HepG2 (cell line): ENCODE data around the gene PROC. TPM values are rescaled to one million over a fixed set of nuclear protein-coding genes. Genes with fewer than 3 reads are reported as not detected.
A peak's percentile ranks its signal among the peaks of the same experiment; 100 is the strongest.

Experiments
- BCL3 ChIP-seq: sonication (generic); formaldehyde crosslinking; IDR thresholded peaks from 2 replicates; pipeline ENCODE4 v1.5.1; 2020; ENCODE audit warnings: mild to moderate bottlenecking, missing genetic modification reagents, moderate library complexity
- FOXP1 ChIP-seq, 2 experiments: fragments of 450-650 bp in 1 of 2; IDR thresholded peaks; 2 replicates each; pipeline ENCODE4 v1.6.1; 2017 to 2018; ENCODE audit warnings: antibody characterized with exemption in 1 of 2
- HNRNPUL1 ChIP-seq: fragments of 200-400 bp; formaldehyde crosslinking; IDR thresholded peaks from 2 replicates; pipeline ENCODE4 v1.6.1; 2017; ENCODE audit warnings: low read depth, mild to moderate bottlenecking, low read length, moderate library complexity
- RCOR2 ChIP-seq: IDR thresholded peaks from 2 replicates; pipeline ENCODE4 v1.6.1; 2016; ENCODE audit warnings: missing biosample characterization, missing genetic modification reagents
- RFXANK ChIP-seq: IDR thresholded peaks from 2 replicates; pipeline ENCODE4 v1.6.1; 2016
- STAG1 ChIP-seq: sonication (generic); formaldehyde crosslinking; IDR thresholded peaks from 2 replicates; pipeline ENCODE4 v1.4.0; 2020; ENCODE audit warnings: missing genetic modification reagents
- ZNF136 ChIP-seq: sonication (generic); formaldehyde crosslinking; IDR thresholded peaks from 2 replicates; pipeline ENCODE4 v1.8.1; 2022; ENCODE audit warnings: low read depth, mild to moderate bottlenecking, moderate library complexity, missing genetic modification reagents
- ZNF567 ChIP-seq: sonication (generic); formaldehyde crosslinking; IDR thresholded peaks from 2 replicates; pipeline ENCODE4 v1.8.1; 2023; ENCODE audit warnings: mild to moderate bottlenecking, missing genetic modification reagents, borderline replicate concordance
- ZNF616 ChIP-seq: sonication (generic); formaldehyde crosslinking; IDR thresholded peaks from 2 replicates; pipeline ENCODE4 v1.5.0; 2020; ENCODE audit warnings: low read depth, mild to moderate bottlenecking, missing genetic modification reagents
- polyA plus RNA-seq, 8 experiments: library from polyadenylated mRNA; depleted of rRNA in 3 of 8; stranded (reverse) in 7 of 8; unstranded in 1 of 8; fragments of >200 nt; fragmentation: Illumina TruSeq in 4 of 8; extraction: Trizol in 4 of 8; gene quantifications; 2 replicates each; pipeline versions ENCODE4 v1.2.1 to v1.2.3, GENCODE V29; 2011 to 2016; ENCODE audit warnings: low read depth in 4 of 8, missing spikeins in 1 of 8, mixed read lengths in 1 of 8; ENCODE audit not compliant: insufficient read depth in 1 of 8
- total RNA-seq, 5 experiments: library from RNA; depleted of rRNA; stranded (reverse); fragments of >200 nt; fragmentation: Illumina TruSeq; extraction: Trizol; gene quantifications; 2 replicates each; pipeline ENCODE4 v1.2.3, GENCODE V29; 2016; ENCODE audit warnings: low read depth in 1 of 5
- TF ChIP-seq, protein P1 (sequence below): sonication (generic); formaldehyde crosslinking; IDR thresholded peaks from 2 replicates; pipeline ENCODE4 v1.4.0; 2020; ENCODE audit warnings: missing genetic modification reagents; ENCODE audit errors: not compliant biosample characterization
- TF ChIP-seq, protein P2 (sequence below): sonication (generic); formaldehyde crosslinking; IDR thresholded peaks from 2 replicates; pipeline ENCODE4; 2020; ENCODE audit warnings: missing genetic modification reagents, mild to moderate bottlenecking, borderline replicate concordance
- TF ChIP-seq, protein P3 (sequence below): sonication (generic); formaldehyde crosslinking; IDR thresholded peaks from 2 replicates; pipeline ENCODE4 v1.4.0; 2020; ENCODE audit warnings: mild to moderate bottlenecking, missing genetic modification reagents
- TF ChIP-seq, protein P4 (sequence below), 2 experiments: sonication (generic) in 1 of 2; formaldehyde crosslinking in 1 of 2; IDR thresholded peaks; 2 replicates each; pipeline versions ENCODE4 v1.4.0 to v1.6.1; 2016 to 2020; ENCODE audit warnings: borderline replicate concordance in 1 of 2, low read depth in 1 of 2, mild to moderate bottlenecking in 1 of 2, missing genetic modification reagents in 1 of 2

PROC gene
- total and polyA plus RNA-seq, 2 of the 13 experiments (the other 11 are each of a cell fraction or from before 2014, with no cell fraction given), result 134 to 185 TPM

GRCh38 chr2:127454595-127455565 lies 36.7 kb downstream of the PROC start (continued):
- TF ChIP-seq BCL3 (CRISPR knock-in tag) (peak; percentile 42; the same call in 1 of the 2 replicates), FOXP1 (IDR thresholded peaks at IDR 0.05) (peak; percentile 83), FOXP1 (CRISPR knock-in tag; IDR thresholded peaks at IDR 0.05) (peak; percentile 95), HNRNPUL1 (no peak), STAG1 (CRISPR knock-in tag) (peak; percentile 28; the same call in 1 of the 2 replicates), ZNF616 (CRISPR knock-in tag) (peak; percentile 54; the same call in 1 of the 2 replicates), ZNF136 (peak; percentile 92; the same call in 1 of the 2 replicates), RFXANK (CRISPR knock-in tag) (no peak), RCOR2 (CRISPR knock-in tag) (peak; percentile 89), ZNF567 (CRISPR knock-in tag) (no peak)
- TF ChIP-seq, protein P1, sequence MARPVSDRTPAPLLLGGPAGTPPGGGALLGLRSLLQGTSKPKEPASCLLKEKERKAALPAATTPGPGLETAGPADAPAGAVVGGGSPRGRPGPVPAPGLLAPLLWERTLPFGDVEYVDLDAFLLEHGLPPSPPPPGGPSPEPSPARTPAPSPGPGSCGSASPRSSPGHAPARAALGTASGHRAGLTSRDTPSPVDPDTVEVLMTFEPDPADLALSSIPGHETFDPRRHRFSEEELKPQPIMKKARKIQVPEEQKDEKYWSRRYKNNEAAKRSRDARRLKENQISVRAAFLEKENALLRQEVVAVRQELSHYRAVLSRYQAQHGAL (CRISPR knock-in tag), result peak; percentile 52
- TF ChIP-seq, protein P2, sequence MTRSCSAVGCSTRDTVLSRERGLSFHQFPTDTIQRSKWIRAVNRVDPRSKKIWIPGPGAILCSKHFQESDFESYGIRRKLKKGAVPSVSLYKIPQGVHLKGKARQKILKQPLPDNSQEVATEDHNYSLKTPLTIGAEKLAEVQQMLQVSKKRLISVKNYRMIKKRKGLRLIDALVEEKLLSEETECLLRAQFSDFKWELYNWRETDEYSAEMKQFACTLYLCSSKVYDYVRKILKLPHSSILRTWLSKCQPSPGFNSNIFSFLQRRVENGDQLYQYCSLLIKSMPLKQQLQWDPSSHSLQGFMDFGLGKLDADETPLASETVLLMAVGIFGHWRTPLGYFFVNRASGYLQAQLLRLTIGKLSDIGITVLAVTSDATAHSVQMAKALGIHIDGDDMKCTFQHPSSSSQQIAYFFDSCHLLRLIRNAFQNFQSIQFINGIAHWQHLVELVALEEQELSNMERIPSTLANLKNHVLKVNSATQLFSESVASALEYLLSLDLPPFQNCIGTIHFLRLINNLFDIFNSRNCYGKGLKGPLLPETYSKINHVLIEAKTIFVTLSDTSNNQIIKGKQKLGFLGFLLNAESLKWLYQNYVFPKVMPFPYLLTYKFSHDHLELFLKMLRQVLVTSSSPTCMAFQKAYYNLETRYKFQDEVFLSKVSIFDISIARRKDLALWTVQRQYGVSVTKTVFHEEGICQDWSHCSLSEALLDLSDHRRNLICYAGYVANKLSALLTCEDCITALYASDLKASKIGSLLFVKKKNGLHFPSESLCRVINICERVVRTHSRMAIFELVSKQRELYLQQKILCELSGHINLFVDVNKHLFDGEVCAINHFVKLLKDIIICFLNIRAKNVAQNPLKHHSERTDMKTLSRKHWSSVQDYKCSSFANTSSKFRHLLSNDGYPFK (CRISPR knock-in tag), result no peak; the same call in 1 of the 2 replicates
- TF ChIP-seq, protein P3, sequence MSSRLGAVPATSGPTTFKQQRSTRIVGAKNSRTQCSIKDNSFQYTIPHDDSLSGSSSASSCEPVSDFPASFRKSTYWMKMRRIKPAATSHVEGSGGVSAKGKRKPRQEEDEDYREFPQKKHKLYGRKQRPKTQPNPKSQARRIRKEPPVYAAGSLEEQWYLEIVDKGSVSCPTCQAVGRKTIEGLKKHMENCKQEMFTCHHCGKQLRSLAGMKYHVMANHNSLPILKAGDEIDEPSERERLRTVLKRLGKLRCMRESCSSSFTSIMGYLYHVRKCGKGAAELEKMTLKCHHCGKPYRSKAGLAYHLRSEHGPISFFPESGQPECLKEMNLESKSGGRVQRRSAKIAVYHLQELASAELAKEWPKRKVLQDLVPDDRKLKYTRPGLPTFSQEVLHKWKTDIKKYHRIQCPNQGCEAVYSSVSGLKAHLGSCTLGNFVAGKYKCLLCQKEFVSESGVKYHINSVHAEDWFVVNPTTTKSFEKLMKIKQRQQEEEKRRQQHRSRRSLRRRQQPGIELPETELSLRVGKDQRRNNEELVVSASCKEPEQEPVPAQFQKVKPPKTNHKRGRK, result no peak
- TF ChIP-seq, protein P4, sequence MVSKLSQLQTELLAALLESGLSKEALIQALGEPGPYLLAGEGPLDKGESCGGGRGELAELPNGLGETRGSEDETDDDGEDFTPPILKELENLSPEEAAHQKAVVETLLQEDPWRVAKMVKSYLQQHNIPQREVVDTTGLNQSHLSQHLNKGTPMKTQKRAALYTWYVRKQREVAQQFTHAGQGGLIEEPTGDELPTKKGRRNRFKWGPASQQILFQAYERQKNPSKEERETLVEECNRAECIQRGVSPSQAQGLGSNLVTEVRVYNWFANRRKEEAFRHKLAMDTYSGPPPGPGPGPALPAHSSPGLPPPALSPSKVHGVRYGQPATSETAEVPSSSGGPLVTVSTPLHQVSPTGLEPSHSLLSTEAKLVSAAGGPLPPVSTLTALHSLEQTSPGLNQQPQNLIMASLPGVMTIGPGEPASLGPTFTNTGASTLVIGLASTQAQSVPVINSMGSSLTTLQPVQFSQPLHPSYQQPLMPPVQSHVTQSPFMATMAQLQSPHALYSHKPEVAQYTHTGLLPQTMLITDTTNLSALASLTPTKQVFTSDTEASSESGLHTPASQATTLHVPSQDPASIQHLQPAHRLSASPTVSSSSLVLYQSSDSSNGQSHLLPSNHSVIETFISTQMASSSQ (IDR thresholded peaks at IDR 0.05; ENCODE audit: low read depth), result peak; percentile 74; the same call in 1 of the 2 replicates
- TF ChIP-seq, protein P4 (CRISPR knock-in tag; IDR thresholded peaks at IDR 0.05; ENCODE audit: borderline replicate concordance), result peak; percentile 92; the same call in 1 of the 2 replicates
